ENCODE results near the gene SUSD4.

DNA sequence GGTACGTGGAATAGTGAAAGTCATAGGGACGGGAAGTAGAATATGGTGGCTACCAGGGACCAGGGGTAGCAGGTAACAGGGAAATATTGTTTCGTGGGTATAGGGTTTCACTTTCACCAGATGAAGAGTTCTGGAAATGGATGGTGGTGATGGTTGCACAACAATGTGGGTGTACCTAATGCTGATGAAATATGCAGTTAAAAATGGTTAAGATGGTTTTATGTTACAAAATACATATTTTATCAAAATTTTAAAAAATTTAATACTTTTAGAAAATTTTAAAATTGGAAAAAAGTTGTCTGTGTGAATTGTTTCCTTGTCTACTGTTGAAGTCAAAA is 165.4 kb downstream of the SUSD4 start:
- TF ChIP-seq POLR2A (IDR thresholded peaks at IDR 0.05) = no peak
- TF ChIP-seq, protein P1, sequence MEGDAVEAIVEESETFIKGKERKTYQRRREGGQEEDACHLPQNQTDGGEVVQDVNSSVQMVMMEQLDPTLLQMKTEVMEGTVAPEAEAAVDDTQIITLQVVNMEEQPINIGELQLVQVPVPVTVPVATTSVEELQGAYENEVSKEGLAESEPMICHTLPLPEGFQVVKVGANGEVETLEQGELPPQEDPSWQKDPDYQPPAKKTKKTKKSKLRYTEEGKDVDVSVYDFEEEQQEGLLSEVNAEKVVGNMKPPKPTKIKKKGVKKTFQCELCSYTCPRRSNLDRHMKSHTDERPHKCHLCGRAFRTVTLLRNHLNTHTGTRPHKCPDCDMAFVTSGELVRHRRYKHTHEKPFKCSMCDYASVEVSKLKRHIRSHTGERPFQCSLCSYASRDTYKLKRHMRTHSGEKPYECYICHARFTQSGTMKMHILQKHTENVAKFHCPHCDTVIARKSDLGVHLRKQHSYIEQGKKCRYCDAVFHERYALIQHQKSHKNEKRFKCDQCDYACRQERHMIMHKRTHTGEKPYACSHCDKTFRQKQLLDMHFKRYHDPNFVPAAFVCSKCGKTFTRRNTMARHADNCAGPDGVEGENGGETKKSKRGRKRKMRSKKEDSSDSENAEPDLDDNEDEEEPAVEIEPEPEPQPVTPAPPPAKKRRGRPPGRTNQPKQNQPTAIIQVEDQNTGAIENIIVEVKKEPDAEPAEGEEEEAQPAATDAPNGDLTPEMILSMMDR (IDR thresholded peaks at IDR 0.05) = no peak

Measured in adrenal gland (tissue), 5 donors.